GM06990 (cell line): Measurements from ENCODE around the gene CERS6.

Experiments
- DNase-seq: peaks from one replicate; pipeline ENCODE4 v3.0.0-alpha.2; 2011; ENCODE audit not compliant: insufficient read length; ENCODE audit errors: extremely low read depth
- H3K27me3 ChIP-seq: replicated peaks from 2 replicates; pipeline ENCODE4 v1.6.0; 2011; ENCODE audit warnings: low read length; ENCODE audit not compliant: control insufficient read depth, insufficient read depth
- H3K36me3 ChIP-seq: 2 replicates; pipeline ENCODE4 v1.5.1; 2011; ENCODE audit warnings: low read length; ENCODE audit not compliant: control insufficient read depth, insufficient read depth
- H3K4me3 ChIP-seq: replicated peaks from 2 replicates; pipeline ENCODE4 v1.5.1; 2011; ENCODE audit warnings: low read depth, mild to moderate bottlenecking, control low read depth, low read length
- CTCF ChIP-seq: IDR thresholded peaks from 2 replicates; pipeline ENCODE4 v1.5.1; 2011; ENCODE audit warnings: low read length, control low read depth, mild to moderate bottlenecking, inconsistent platforms; ENCODE audit not compliant: insufficient read depth, poor library complexity, severe bottlenecking

Gene CERS6

GRCh38 chr2:168814046-168814445, 358.0 kb downstream of the CERS6 start:
- TF ChIP-seq CTCF, result no peak
- H3K4me3 ChIP-seq, result no peak overlapping the region
- no peak for DNase-seq
- no peaks in the 10 kb centered on the region for H3K36me3 ChIP-seq
- H3K27me3 ChIP-seq, result no peaks in the 10 kb centered on the region

GRCh38 chr2:168814939-168815907, 359.2 kb downstream of the CERS6 start:
- DNase-seq, result no peak
- H3K27me3 ChIP-seq, result no peaks in the 10 kb centered on the region
- no peaks in the 10 kb centered on the region for H3K36me3 ChIP-seq
- TF ChIP-seq CTCF, result no peak
- H3K4me3 ChIP-seq, result no peak overlapping the region

- no peaks in the 10 kb centered on the region for H3K27me3 ChIP-seq
- no peaks in the 10 kb centered on the region for H3K36me3 ChIP-seq
- no peak overlapping the region for H3K4me3 ChIP-seq
- DNase-seq, result no peak
- no peak for TF ChIP-seq CTCF
Measured at GRCh38 chr2:168816369-168816768, 360.3 kb downstream of the CERS6 start.

GRCh38 chr2:168819050-168819715, 363.1 kb downstream of the CERS6 start:
- TF ChIP-seq CTCF, result no peak

GRCh38 chr2:168819829-168820489, 363.9 kb downstream of the CERS6 start:
- no peak for DNase-seq
- no peaks in the 10 kb centered on the region for H3K36me3 ChIP-seq
- H3K27me3 ChIP-seq, result no peaks in the 10 kb centered on the region
- no peak overlapping the region for H3K4me3 ChIP-seq
- no peak for TF ChIP-seq CTCF

More at GRCh38 chr2:168819050-168819715, 363.1 kb downstream of the CERS6 start:
- DNase-seq, result no peak
- H3K27me3 ChIP-seq, result no peaks in the 10 kb centered on the region
- H3K36me3 ChIP-seq, result no peaks in the 10 kb centered on the region
- H3K4me3 ChIP-seq, result no peak overlapping the region
